HG03095 (cell line): ENCODE data around the gene CTPS1.

Experiments
- ATAC-seq: cut with Tn5 transposase; IDR thresholded peaks from one replicate; pipeline ENCODE4 v1.9.1; 2021; ENCODE audit warnings: moderate library complexity; ENCODE audit not compliant: unreplicated experiment

Gene CTPS1

DNA sequence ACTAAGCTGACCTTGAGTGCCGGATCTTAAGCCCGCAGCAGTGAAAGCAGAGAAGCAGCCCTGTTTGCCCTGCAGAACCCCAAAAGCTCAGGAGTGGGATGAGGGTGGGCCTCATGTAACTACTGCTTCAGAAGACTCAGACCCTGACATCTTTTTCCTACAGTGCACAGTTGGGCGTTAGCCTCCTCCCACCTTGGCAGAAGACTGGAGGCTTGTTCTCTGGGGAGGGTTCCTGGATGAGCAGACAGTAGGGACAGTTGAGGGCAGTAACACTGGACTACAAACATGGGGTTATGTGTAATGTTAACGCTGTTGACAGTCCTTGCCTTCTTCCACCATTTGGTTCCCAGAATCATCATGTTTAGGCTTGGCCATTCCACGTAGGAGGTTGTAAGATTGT, 9.6 kb downstream of the CTPS1 start:
- no peak for ATAC-seq

DNA sequence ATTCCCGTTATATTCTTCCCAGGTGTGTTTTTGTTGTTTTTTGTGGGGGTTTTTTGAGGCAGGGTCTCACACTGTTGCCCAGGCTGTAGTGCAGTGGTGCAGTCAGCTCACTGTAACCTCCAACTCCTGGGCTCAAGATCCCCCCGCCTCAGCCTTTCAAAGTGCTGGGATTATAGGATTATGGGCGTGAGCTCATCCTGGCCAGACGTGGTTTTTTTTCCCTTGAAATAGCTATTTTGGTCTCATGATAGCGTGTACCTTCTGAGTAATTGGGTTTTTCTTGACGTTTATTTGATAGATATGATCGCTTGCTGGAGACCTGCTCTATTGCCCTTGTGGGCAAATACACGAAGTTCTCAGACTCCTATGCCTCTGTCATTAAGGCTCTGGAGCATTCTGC, 17.6 kb downstream of the CTPS1 start:
- ATAC-seq = no peak

DNA sequence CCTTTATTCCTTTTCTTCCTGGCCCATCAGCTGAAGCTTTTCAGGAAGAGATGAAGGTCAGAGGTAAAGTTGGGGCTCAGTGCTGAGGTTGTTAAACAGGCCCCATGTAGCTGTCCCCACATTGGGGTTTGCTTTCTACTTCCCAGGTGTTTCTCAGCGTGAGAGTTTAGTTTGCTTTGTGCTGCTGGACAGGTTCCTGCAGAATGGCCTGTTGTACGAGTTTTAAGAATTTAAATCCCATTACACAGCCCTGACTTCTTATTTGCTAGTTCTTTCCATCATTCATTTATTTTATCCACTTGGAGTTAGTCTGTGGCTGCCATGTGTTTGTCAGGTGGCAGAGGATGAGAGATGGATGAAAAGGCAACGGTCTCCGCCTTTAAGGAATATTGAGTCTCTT, 19.2 kb downstream of the CTPS1 start:
- no peak for ATAC-seq

DNA sequence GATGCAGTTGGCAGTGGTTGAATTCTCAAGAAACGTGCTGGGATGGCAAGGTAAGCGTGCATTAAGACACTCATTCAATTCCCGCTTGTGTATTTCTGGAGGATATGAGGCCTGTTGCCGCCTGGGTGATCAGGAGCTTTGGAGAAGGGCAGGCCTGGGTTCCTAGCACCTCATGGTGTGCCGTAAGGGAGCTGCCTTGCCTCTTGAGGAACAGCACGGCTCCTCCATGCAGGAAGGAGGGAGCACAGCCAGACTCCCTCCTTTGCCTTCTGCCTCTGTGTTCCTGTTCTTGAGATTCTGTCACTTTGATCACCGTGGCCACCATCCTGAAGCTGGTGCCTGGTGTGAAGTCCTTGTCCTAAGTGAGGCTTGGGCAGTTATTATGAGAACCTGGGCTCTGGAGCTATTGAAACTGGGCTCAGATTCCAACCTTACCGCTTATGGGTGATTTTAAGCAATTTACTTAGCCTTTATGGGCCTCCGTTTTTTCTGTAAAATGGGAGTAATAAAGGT, 23.7 kb downstream of the CTPS1 start:
- no peak for ATAC-seq

DNA sequence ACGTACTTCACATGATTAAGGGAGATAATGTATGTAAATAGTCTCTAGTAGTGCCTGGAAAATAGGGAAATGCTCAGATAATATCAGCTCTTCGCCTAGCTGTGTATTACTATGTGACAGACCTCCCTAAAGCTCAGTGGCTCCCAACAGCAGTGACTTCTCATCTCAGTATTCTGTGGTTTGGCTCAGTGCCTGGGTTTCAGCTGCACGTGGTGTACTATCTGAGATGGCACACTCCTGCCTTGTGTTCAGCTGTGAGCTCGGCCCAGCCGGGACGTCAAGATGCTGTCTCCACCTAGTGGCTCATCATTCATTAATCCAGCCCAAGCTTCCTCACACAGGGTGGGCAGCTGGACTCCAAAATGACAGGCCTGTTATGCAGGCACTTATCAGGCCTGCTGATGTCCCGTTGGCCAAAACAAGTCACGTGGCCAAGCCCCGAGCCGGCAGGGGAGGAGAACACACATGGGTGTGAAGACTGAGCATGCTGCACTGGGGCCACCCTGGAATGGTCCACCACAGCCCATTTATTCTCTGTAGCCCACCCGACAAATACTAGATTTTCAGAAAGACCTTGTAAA, 24.2 kb downstream of the CTPS1 start:
- peak; percentile 96 for ATAC-seq

DNA sequence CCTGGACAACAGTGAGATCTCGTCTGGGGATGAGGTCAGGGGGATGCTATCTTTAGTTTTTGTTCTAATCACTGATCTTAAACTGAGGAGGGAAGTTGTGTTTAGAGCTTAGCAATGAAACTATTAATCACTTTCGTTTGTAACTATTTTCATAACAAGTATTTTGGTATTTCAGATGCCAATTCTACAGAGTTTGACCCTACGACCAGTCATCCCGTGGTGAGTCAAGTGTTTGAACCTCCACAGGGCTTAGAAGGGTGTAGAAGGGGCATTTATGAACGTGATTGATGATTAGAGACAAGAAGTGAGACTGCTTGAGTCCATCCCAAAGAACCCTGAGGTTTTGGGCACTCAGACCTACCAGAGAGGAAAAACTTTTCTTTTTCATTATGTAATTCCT, 26.4 kb downstream of the CTPS1 start:
- no peak for ATAC-seq

DNA sequence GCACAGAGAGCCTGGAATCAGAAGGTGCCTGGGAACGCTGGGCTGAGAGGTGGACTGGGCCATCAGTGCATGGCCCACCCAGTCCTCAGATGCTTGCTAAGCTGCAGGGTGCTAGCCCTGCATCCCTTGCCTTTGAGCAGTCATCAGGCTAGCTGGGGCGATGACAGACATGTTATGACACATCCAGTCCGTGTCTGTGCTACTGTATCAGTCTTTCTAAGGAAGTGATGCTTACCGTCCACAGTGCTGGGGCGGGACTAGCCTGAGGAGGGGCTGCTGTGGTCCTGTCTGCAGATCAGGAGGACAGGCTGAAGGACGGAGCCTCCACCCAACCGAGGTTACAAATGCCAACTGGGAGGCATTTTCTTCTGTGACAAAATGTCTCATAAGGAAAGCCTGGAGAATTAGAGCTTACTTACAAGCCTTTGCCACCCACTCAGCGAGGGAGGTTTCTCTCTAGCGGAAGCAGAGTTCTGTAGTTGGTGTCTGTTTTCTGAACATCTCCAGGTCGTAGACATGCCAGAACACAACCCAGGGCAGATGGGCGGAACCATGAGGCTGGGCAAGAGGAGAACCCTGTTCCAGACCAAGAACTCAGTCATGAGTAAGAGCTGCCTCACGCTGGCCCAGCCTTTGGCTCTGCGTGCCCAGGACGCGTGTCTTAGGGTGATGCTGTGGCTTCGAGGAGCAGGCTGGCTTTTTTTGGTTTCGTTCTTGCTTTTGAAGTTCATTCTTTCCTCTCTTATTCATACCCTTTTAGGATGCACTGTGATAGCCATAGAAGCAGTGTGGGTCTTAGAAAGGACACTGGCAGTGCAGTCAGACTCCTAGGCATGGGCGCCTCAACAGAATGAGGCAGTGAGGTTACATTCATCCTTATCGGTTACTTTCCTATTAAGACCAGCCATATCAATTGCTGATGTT, 27.7 kb downstream of the CTPS1 start:
- no peak for ATAC-seq

DNA sequence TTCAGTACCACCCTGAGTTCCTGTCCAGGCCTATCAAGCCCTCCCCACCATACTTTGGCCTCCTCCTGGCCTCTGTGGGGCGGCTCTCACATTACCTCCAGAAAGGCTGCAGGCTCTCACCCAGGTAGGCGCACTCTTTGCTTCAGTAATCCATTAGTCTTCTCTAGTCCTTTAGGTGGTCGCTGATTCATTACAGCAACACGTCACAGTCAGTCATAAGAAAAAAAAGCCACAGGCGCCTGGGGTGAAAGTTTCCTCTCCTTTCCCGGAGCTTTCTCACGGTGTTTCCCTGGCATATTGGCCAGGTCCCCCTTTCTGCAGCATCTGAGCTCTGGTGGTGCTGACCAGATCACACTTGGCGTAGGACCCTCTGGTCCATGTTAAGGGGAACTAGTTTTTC, 30.0 kb downstream of the CTPS1 start:
- no peak for ATAC-seq

DNA sequence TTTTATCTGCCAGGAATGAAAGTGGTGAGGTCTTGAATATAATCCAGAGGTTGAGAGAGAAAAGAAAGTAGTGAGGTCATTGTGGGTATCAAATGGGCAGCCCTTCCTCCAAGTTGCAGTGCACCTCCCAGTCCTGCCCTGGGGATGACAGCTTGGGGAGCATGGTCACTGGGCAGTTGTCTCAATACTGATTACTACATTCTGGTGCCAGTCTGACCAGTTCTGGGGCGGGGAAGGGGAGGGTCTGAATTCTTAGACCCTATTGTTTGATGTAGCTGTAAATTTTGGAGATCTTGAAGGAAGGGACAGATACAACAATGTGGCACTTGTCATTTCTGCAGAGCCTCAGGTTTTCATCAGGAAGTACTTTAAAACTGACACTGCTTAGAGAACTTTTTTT, 30.8 kb downstream of the CTPS1 start:
- ATAC-seq = no peak

DNA sequence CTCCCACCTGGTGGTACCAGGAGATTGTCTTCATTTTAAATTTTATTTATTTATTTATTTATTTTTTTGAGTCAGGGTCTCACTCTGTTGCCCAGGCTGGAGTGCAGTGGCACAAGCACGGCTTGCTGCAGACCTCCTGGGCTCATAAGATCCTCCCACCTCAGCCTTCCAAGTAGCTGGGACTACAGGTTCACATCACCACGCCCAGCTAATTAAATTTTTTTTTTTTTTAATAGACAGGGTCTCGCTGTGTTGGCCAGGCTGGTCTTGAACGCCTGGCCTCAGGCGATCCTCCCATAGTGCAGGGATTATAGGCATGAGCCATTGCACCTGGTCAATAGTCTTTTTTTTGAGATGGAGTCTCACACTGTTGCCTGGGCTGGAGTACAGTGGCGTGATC, 33.5 kb downstream of the CTPS1 start:
- ATAC-seq = no peak

DNA sequence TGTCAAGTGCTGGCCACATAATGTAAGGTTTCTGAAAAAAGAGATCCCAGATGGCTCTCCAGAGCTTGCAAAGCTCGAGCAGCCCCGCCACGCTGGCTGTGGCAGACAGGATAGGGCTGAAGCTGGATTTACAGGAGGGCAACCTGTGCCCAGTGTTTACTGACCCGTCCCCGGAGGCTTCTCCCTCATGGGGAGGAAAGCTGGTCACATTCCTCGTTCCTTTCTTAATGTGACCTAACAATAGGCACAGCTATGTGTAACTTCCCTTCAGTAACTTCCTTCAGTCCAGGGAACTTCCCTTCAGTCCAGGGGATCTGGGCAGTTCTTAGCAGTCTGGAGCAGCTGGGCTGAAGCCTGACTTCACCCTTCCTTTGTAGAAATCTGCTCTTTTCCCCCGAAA, 34.3 kb downstream of the CTPS1 start:
- no peak for ATAC-seq

DNA sequence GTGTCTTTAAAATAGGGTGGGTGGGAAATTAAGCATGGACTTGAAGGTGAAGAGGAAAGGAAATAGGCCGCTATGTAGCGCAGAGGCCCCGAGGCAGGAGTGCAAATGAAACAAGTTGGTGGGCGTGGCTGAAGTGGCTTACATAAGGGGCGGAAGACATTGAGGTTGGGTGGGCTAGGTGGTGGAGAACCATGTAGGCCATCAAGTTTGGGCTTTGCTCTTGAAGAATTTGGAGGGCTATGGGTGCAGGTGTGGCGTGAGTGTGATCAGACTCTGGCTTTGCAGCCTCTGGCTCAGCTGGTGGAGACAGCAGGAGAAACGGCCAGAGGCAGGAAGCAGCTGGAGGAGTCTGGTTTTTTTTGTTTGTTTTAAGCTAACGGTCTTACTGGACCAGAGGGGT, 35.4 kb downstream of the CTPS1 start:
- ATAC-seq = no peak

DNA sequence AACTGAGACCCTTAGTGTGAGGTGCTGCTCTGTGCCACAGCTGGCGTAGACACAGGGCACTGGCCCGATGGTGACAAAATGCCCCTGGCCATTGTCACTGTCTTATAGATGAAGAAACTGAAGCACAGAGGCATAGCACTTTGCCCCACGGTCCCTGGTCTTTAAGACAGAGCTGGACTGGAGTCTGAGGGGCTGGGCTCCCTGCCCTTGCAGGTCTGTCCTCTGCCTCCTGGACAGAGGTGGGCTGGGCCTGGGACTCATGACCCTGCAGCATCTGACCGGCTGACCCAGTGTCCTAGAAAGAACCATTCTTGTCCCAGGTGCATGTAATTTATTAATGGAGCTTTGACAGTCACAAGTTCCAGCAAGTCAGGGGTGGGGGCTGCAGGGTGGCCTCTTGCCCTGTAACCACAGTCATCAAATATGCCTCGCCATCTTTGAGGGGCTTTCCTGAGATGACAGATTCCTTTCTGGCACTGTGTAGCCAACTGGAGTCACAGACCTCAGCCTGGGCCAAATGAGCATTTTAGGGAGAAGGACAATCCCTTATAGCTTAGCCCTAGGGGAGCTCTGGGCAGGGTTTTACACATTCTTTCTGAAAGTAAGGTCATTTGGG, 35.9 kb downstream of the CTPS1 start:
- no peak for ATAC-seq

DNA sequence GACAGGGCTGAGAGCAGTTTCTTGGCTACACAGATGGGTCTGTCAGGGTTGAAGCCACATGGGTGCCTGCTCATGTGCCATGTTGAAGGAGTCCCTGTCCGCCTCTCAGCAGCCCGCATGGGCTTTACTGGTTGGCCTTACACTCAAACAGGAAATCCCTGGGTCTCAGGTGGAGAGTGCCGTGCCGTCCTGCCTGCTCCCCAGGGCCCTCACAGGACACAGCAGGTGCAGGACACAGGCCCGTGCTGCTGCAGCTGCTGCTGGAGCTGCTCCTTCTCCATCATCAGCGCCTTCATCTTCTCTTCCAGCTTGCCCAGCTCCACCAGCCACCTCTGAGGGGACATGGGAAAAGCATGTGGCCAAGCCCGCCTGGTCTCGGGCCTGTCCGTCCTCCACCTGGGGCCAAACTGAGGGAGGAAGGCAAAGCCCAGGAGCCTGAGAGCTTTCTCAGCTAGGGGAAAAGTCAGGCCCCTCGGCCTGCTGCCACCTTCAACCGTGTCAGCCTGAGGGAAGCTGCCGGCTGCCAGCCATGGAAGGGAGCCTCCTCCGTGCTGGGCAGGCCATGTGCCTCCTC, 36.5 kb downstream of the CTPS1 start:
- ATAC-seq = no peak

DNA sequence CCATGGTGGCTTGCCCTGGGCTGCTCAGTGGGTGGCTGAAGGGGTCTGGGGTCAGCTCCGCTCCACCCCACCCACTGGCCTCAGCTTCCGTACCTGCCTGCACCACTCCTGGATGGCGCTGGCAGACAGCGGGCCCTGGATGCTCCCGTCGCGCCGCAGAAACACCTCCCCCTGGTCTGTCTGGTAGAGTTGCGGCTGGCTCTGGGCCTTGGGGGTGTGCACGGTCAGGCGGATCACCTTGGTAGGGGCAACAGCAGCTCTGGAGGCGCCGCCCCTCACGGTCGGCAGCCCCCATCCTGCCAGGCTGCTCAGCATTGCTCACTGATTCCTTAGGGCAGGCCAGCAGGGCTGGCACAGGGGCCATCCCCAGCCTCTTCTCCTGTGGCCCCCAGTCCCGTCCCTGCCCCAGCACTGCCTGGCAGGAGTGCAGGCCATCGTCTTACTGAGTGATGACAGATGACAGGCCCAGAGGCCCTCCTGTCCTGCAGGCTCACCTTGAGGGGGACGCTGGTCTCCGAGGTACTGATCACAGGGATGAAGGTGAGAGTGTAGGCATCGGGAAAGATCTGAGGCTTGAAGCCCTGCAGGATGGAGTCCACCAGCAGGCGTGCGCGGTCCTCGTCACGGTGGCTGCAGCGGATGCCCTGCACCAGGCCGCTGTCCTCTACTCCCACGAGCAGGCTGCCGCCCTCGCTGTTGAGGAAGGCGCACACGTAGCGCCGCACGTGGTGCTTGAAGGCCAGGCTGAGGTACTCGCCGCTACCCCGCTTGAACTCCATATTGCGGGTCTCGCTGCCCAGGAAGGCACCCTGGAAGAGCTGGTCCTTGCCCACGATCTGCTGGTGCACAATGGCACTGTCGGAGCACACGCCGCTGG, 37.9 kb downstream of the CTPS1 start:
- no peak for ATAC-seq

DNA sequence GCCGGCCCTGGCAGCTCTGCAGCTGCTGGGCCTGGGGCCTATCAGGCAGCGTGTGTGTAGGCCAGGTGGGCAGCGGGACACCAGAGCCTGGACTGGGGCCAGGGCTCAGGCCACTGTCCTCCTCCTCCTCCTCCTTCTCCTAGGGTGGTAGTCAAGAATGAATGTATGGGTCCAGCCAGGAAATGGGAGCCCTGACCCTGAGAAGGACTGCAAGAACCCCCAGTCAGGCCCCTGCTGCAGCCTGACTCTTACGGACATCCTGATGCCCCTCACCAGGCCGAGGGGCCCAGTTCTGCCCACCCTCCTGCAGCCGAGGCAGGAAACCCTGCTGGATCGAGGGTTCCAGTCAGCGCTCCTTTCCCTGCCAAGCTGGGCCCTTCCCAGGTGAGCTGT, 38.5 kb downstream of the CTPS1 start:
- no peak for ATAC-seq

DNA sequence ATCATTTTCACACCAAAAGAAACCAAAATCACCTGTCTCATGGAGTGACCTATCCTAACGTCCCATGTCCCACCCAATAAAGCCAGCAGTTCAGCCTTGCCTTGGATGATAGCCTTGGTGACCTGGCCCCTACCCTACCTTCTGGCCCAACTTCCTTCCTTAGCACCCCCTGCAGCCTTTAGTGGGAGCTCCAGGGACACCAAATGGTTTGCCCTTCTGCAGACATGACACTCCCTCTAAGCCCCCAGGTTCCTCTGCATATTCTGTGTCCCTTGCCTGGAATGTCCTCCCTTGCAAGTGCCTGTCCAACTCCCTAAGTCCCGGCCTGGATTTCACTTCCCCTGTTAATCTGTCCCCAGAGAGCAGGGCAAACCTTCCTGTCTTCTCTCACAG, 39.9 kb downstream of the CTPS1 start:
- ATAC-seq = no peak

DNA sequence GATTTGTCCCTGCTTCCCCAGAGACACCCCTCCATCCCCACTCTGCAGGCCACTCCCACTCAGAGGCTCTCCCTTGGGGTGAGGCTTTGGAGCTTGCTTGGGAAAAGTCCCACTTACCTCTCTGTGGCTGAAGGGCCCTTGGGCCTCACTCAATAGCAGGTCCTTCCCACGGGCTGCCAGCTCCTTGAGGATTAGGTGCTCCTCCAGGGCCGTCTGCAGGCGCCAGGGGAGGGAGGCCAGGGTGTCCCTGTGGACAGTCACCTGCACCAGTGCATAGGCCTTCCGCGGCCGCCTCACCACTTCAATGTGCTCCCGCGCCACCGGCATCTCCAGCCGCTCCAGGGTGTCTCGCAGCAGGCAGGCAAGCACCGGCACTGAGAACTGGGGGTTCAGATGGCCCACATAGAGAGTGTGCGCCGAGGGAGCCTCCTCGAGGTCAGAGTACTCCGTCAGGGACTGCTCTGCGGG, 40.6 kb downstream of the CTPS1 start:
- ATAC-seq = no peak

DNA sequence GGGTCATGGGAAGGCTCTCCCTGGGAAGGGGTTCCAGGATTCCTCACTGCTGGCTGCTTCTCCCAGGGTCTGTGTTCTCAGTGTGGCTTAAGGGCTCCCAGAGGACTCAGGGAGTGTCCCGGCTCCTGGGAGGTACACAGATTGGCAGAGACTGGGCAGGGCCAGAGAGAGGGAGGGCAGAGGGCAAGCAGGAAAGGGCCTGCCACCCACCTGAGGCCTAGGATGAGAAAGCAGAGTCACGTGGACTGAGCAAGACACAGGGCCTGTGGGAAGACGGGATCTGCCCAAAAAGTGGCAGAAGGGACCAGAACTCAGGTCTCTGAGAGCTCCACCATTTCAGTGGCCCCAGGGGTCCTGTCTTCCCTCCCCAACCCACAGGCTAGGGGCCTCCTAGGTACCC, 41.2 kb downstream of the CTPS1 start:
- no peak for ATAC-seq

DNA sequence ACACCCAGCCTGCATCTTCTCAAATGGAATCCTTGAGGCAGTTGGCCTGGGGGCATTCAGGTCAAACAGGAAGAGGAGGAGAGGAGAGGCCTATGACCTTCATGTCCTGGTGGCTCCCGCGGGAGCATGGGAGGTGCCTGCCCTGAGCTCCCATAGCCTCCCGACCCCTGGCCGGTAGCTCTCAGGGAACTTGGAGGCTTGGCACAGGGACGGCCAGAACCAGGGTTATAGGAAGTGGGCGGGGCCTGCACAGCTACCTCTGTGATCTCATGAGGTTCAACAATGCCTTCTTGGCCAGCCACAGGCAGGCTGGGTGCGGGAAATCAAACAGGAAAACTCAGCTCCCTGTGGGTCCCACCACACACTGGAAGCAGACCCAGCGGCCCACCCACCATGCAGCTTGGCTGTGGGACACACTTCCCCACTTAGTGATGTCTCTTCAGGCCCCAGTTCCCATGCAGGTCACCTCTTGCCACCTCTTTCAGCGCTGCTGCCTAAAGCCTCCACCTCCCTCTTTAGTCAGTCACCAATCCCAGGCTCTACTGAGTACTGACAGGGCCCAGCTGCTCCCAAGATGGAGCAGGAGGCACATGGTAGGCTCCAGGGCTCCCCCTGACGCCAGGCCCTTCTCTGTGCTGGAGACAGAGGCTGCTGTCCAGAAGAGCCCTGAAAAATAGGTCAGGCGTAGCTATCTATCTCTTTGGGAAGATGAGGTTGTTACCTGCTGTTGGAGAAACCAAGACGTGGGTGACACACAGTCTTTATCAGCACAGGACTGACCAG, 42.2 kb downstream of the CTPS1 start, which contains the start of gene SLFNL1:
Gene SLFNL1, minus strand, starts transcription at position 200 of the 783 bp plus-strand sequence. CDS start 1,065 bp downstream, outside the sequence.
- ATAC-seq = no peak
